Measurements from ENCODE around the gene TCF12.

TCF12 gene

GRCh38 chr15:57339321-57339720 lies 420.9 kb downstream of the TCF12 start:
- DNase-seq (ENCODE audit: low spot score), result no peak
